ENCODE measurements around the gene DCC.
A peak's percentile ranks its signal among the peaks of the same experiment; 100 is the strongest.

The DCC gene

GRCh38 chr18:52897611-52898484 is 557.9 kb downstream of the DCC start:
- DNase-seq (ENCODE audit: extremely low spot score), result no peak
- POLR2A ChIA-PET, result no interaction called here
- no peak for TF ChIP-seq CTCF (IDR thresholded peaks at IDR 0.05; ENCODE audit: control extremely low read depth, extremely low read depth, low read depth, missing control alignments)
- CTCF ChIA-PET, result interaction anchor here (0.7 kb wide), 1 partner anchor 10 kb away, joined by 3 read pairs; no protein-coding TSS in a partner anchor

- CTCF ChIA-PET, result no interaction called here
Measured at GRCh38 chr18:52898485-52899058, 558.6 kb downstream of the DCC start.

DNA sequence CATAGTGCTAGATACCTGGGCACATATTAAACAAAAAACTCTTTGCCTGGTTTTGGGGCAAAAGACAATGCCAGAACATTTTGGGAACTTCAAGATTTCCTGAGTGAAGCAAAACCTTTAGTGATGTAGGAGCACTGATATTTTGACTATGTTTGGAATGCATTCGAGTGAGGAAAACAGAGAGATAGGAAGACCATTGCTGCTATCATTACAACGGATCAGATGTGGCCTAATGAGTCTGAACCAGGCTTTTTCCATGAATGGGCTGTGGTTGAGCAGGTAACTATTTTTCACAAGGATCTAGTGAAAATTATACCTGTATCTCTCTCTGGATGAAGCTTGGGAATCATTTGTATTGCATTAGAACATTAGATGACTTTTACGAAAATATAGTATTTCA is 562.2 kb downstream of the DCC start:
- POLR2A ChIA-PET, result no interaction called here
- no peak for DNase-seq (ENCODE audit: extremely low spot score)
- no peak for TF ChIP-seq CTCF (IDR thresholded peaks at IDR 0.05; ENCODE audit: control extremely low read depth, extremely low read depth, low read depth, missing control alignments)
- CTCF ChIA-PET, result no interaction called here

More at GRCh38 chr18:52898485-52899058, 558.6 kb downstream of the DCC start:
- TF ChIP-seq CTCF (IDR thresholded peaks at IDR 0.05; ENCODE audit: control extremely low read depth, extremely low read depth, low read depth, missing control alignments), result no peak
- POLR2A ChIA-PET, result no interaction called here
- no peak for DNase-seq (ENCODE audit: extremely low spot score)

DNA sequence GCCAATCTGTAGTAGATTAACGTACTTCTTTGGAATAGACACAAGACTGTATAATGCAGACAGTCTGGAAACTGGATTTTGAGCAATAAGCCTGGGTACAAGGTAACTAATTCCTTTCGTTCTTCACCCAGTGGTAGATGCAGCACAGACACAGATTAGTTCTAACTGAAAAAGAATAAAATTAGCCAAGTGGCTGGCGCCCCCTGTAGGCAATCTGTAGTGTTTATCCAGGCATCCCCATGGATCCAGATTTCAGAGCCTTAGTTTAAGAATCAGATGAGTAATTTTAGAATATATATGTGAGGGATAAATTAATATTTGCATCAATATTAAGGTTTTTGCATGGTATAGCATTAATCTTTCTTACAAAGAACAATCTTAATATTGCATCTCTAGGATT is 563.9 kb downstream of the DCC start:
- peak; percentile 26 for TF ChIP-seq CTCF (IDR thresholded peaks at IDR 0.05; ENCODE audit: control extremely low read depth, extremely low read depth, low read depth, missing control alignments)
- ChIA-PET CTCF (interaction anchor here (0.9 to 1.0 kb wide), 3 partner anchors 10 to 1236 kb away, joined by 3 to 4 read pairs (median 4); no protein-coding TSS in a partner anchor), POLR2A (no interaction called here)
- no peak for DNase-seq (ENCODE audit: extremely low spot score)

GRCh38 chr18:52907543-52908308 is 567.7 kb downstream of the DCC start:
- ChIA-PET POLR2A (no interaction called here), CTCF (no interaction called here)
- TF ChIP-seq CTCF (IDR thresholded peaks at IDR 0.05; ENCODE audit: control extremely low read depth, extremely low read depth, low read depth, missing control alignments), result no peak
- DNase-seq (ENCODE audit: extremely low spot score), result no peak

DNA sequence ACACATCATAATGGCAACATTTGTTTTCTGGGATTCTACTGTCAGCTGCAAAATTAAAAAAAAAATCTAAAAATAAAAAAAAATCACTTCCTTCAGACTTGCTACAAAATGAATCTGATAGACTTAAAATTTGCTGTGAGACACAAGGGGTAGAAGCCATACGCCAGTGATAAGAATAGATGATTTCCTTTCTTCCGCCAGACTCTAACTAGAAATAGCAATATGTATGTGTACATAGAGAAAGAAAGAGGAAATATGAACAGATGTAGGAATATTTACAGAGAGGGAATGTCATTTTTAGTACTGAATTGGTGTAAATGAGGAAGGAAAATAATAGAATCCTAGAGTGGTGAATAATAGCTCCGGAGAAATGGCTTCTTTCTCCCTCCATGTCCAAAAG is 574.2 kb downstream of the DCC start:
- POLR2A ChIA-PET, result no interaction called here
- CTCF ChIA-PET, result interaction anchor here (1.1 kb wide), 1 partner anchor 10 kb away, joined by 4 read pairs; no protein-coding TSS in a partner anchor
- DNase-seq (ENCODE audit: extremely low spot score), result no peak
- no peak for TF ChIP-seq CTCF (IDR thresholded peaks at IDR 0.05; ENCODE audit: control extremely low read depth, extremely low read depth, low read depth, missing control alignments)

Measured in GM10248 (cell line).